Ramos (cell line): ENCODE results near the gene EMP1.

ENCODE experiments used
- in situ Hi-C: fragments of 300-500 bp; cut with MboI; formaldehyde crosslinking; loops from one replicate; pipeline ENCODE4 v1.14.3; 2022; ENCODE audit warnings: low sequenced_read_pairs; ENCODE audit not compliant: unreplicated experiment

EMP1 gene

DNA sequence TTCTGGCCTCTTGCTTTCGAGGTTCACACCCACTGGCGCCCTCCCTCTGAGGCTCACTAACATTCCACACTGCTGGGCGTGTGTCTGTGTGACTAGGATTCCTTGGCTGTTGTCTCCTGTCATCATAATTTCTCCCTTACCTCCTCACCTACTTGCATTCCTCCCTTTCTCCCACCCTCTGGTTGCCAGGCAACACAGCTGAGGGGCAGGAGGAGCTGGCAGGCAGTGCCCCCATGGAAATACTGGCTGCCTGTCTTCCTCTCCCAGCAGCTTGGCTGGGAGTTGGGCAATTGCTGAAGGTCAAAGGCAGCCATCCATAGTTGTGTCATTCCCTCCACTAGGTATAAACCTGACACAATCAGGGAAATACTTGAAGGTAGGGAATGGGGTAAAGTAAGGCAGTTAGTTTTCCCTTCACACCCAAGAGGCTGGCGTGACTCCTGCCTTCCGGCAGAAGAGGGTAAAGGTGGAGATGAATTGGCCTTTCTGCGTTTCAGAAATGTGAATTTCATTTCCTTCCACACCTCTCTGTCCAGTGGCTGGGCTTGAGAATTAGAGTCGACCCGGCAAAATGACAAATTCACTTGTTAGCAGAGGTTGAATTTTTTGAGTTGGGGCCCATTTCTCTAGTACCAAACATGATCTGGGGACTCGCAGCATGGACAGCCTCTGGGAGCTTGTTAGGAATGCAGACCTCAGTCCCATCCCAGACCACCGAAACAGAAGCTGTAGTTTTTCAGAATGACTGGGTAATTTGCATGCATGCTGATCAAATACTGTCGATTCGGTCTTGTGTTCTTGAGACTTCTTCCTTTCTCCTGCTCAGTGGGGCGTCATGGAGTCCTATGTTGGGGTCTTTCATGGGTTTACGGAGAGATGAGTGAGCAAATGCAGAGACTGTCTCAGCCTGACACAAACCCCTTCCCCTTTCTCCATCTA lies 24.3 kb upstream of the EMP1 start:
- in situ Hi-C loops: no loop called here

DNA sequence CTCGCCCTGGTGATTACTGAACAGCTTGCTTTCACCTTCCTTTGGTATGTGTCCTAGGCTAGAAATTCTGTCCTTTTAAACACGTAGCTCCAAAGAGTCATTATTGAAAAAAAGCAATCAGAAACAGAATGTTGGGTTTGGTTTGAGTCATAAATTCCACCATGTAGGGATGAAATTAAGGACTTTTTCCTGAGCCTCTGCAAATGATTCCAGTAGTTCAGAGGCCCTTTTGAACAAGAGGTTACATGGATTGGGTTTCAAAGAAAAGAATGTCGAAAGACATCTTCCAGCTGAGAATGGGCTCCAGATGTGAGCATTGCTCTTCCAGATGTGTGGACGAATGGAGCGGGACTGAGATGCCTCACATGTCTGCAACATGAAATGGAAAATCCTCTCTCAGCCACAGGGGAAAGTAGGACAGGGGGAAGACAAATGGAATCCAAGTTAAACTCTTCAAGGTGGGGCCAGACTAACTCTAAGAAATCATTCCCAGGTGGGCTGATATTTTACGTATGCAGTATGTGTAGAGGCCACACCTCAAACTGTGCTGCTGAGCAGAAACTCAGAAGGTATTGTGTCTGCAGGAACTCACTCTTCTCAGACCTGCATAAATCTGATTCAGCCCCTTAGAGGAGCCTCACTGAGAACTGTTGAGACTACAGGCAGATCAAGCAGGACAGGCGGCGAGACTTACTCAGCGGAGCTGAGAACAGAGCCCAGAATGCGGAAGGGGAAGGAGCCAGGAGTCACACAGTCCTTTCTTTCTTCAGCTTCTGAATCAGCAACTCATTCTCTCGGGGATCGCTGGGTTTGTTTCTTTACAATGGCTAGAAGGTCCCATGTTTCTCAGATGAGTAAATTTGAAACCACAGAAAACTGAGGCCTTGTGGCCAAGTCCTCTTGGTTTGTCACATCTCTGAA lies 23.3 kb upstream of the EMP1 start:
- in situ Hi-C loops: no loop called here

DNA sequence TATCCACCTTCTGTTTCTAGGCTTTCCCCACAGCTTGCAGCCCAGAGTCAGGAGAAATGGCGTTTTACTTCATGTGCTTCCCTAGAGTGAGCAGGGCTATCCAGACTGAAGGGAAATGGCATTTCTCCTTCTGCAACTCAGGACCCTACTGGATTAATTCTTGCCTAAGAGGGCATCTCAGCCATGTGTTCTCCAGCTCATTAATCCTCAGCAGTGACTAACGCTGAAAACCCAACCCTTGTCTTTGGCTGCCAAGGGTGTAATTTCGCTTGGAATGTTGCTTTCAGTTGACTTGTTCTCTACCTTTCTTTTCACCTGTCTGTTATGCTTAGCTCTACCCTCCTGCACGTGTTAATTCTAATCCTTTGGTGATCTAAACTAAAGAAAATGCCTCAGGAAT lies 21.0 kb upstream of the EMP1 start:
- in situ Hi-C loops: no loop called here

DNA sequence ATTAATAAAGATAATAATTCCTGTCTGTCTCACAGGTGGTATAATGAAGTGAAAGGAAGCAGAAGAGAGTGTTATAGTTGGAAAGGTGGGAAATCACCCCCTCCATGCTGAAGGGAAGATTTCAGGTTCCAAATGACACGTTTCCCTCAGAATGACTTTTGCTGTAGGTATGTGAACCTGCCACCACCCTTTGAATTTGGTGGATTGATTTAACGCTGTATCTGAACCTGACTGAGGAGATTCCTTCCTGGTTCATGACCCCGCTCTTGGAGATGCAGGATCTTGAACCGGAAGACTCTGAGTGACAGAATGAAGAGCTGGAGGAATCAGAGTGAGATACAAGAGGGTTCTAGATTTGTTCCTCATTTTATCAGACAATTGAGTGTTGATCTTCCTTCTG lies 20.3 kb upstream of the EMP1 start:
- in situ Hi-C loops: no loop called here

DNA sequence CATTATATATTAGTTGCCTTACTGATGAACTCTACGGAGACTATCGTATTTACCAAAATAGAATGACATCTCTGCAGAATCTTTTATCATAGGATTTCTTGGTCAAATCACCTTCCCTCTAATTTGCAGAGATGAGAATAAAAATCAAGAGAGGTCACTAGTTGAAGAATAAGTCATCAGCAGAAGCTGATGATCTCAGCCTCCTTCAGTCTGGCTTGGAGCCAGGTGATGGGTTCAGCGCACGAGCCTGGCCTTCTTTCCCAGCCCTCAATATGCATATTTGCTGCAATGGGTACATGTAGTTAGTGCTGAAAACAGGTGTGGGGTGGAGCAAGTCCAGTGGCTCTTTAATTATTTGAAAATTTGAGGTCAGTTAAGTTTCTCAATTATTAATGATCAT lies 19.2 kb upstream of the EMP1 start:
- in situ Hi-C loops: no loop called here

DNA sequence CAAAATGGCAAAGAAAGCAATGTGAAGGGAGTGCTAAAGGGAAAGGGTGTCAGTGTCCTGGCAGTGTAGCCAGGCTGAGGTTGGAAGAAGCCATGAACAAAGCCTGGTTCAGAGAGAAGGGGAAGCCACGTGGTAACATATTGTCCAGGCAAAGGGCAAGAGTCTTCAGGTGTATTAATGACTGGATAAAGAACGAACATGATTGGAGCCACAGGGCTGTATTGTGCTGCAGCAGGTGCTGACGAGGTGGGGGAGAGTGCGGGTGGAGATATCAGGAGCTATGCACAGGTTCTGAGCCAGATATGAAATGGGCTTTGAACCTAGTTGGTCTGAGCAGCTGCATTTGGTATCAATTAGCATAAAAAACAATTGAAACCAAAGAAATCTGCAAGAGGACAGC lies 18.6 kb upstream of the EMP1 start:
- in situ Hi-C loops: no loop called here

DNA sequence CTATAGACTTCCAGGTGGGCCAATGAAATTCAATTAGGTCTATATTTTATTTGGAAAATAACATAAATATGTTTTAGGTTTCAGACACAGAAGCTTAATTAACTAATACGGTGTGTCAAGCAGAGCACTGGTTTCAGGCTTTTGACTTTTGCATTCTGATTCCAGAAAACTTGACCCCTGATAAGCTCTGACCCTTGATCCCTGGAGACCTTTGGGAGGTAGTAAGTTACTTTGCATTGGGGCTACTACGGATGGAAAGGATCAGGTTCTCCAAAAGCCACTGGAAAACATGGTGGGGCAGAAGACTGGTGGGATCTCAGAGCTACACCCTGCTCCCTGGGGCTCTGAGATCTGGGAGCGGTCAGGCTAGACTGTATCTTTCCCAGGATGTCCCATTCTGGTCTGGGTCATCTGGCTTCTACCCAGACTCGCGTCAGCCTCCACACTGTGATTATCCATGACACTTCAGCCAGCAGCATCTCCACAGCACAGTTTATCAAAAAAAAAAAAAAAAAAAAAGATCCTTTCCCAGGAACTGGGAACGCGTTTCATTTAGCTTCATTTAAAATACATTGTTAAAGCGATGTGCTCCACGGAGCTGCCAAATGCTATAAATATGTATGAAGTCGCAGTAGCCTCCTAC lies 17.8 kb upstream of the EMP1 start:
- in situ Hi-C loops: no loop called here

DNA sequence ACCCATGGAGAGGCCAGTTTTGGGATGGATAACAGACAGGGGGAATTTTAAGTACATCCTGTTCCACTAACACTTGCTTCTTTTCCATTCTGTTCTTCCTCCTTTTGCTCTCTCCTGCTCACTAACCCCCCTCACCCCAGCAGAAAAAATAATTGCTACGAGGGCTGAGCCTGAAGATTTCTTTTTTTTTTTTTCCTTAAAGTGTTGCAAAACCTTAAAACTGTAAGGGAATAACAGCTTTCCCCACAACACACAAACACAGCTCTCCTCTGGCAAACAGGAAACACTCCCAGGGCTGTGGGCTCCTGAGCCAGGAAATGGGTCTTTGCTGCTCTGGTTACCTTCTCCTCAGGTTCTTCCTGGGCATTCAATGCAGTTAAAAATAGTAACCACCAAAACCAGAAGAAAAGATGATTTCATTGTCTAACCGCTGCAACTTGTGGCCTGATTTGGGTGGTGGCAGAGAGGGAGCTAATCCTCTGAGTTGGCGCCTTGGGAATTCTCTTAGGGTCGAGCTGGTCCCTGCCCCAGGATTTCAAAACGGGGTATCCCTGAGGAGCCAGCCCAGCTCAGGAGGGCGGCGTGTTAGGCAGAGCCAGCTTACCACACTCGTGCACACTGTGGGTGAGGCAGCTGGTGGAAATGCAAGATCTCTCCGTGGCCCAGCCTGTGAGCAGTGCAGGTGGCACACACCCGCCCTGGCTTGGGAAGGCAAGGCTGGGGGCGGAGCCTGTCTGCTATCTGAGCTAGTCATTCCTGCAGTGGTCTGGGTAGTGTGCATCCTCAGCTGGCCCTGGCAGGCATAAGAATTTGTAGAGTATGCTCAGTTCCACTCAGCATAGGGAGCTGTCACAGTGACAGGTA lies 17.1 kb upstream of the EMP1 start:
- in situ Hi-C loops: no loop called here

DNA sequence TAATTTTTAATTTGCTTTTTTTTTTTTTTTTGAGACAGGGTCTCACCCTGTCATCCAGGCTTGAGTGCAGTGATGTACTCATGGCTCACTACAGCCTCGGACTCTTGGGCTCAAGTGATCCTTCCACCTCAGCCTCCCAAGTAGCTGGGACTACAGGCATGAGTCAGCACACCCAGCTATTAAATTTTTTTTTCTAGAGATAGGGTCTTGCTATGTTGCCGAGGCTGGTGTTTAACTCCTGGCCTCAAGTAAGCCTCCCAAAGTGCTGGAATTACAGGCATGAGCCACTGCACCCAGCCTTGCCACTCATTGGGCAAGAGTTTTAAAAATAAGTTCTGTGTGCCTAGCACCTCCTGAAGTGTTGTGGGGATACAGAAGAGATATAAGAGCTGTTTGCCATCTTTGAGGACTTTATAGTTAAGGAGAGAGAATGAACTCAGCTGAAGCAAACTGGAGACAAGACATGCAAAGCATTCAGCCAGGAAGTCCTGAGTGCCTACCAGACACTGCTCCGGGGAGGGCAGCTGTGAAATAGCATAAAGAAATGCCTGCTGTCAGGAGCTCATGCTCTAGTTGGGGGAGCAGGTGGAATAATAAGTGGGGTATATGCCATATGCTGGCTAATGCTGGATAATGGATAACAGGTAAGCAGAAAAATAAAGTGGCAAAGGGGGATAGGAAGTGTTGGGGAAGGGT lies 15.0 kb upstream of the EMP1 start:
- in situ Hi-C loops: no loop called here

DNA sequence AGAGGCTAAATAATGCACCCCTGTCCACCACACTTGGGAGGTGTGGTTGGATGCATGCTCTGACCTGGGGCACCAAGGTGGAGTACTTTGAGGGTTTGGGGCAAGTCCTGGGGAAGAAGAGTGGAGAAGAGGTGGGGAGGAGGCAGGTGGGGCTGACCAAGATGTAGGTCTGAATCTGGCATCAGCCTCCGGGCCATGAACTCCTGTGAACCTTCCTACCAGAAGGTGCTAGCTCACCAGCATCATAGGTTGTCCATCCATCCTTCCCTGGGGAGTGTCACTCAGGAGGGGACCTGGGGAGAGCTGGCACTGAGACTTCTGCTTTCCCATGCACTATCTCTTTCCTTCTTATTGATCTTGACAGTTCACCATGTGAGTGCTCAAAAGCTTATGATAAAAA lies 13.6 kb upstream of the EMP1 start:
- in situ Hi-C loops: no loop called here

DNA sequence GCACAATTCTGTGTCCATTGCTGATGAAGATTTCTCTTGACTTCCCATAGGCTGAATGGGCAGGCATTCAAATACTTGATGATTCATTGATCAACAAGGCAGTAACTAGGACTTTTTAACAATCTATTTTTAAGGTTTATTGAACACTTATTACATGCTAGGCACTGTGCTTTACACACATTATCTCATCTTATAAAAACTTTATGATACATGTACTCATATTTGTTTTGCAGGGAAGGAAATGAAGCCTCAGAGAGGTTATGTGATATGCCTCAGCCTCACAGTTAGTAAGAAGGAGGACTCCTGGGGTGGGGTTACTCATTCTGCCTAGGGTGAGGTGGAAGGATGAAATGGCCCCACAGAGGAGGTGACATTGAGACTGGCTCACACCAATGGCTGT lies 12.9 kb upstream of the EMP1 start:
- in situ Hi-C loops: no loop called here

DNA sequence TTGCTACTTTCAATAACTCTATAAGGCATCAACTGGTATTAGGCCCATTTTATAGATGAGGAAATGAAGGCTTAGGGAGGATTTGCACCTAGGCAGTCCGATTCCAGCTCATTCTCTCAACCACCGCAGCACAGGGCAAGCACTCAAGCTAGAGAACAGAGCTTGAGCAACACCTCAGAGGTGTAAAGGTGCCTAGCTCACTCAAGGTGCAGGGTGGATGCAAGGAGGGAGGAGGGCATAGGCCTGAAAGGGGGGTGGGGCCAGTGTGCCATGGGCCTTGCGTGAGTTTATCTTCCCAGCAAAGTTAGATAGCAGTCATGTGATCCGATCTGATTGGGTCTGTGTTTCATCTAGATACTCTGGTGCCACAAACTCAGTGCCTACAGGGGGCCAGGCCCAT lies 10.2 kb upstream of the EMP1 start:
- in situ Hi-C loops: no loop called here

DNA sequence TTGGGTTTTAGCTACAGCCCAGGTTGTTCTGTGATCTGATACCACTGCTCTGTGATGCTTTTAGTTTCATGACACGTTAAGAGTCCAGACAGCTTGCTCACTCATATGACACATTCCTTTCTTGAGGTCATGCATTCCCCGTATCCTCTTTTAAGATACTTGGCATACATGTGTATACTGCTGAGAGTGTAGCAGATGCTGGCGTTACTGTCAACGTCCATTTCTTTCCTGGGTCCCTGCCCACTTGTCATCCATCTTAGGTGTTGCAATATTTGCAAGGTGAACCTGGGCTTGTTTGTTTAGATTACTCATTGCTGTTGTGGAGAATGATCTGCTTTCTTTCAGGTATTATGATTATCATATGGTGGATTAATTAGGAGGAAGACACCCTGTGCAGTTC lies 9.1 kb upstream of the EMP1 start:
- in situ Hi-C loops: no loop called here

DNA sequence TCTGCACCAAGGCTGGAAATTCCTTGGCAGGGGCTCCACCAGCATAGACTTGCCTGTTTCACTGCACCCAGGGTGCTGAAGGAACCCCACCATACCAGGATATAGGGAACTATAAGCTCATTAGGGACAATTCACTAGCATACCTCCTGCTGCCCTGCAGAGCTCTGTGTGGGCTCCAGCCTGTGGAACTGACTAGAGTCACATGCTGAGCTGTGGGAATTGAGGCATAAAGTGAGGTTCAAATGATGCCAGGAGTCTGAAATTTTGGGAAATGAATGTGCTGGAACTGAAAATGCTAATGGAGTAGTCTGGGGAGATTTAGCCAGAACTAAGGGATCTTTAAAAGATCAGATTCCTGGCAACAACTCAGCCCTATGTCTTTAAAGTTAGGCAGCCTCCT lies 7.3 kb upstream of the EMP1 start:
- in situ Hi-C loops: no loop called here

DNA sequence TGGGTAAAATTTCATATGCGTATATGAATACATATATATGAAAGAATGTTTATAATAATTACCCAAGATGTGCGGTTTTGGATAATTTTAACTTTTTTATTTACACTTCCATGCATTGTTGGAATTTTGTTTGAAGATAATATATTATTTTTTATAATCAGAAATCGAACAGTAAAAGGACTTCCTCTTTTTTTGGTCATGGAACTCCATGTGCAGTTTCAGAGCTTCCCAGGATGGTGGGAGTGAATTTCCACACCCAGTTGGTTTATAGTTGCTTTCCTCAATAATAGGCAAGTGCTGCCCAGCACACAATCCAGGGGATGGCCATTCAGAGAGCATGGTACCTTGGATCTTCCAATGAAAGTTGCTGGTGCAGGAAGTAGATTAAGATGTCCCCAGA lies 6.3 kb upstream of the EMP1 start:
- in situ Hi-C loops: no loop called here

DNA sequence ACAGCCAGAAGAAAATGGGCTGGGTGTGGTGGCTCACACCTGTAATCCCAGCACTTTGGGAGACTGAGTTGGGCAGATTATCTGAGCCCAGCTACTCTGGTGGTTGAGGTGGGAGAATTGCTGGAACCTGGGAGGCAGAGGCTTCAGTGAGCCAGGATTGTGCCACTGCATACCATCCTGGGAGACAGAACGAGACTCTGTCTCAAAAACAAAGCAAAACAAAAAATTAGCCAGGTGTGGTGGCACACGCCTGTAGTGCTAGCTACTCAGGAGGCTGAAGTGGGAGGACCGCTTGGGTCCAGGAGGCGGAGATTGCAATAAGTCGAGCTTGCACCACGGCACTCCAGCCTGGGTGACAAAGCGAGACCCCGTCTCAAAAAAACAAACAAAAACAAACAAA lies 3.8 kb upstream of the EMP1 start:
- in situ Hi-C loops: no loop called here

DNA sequence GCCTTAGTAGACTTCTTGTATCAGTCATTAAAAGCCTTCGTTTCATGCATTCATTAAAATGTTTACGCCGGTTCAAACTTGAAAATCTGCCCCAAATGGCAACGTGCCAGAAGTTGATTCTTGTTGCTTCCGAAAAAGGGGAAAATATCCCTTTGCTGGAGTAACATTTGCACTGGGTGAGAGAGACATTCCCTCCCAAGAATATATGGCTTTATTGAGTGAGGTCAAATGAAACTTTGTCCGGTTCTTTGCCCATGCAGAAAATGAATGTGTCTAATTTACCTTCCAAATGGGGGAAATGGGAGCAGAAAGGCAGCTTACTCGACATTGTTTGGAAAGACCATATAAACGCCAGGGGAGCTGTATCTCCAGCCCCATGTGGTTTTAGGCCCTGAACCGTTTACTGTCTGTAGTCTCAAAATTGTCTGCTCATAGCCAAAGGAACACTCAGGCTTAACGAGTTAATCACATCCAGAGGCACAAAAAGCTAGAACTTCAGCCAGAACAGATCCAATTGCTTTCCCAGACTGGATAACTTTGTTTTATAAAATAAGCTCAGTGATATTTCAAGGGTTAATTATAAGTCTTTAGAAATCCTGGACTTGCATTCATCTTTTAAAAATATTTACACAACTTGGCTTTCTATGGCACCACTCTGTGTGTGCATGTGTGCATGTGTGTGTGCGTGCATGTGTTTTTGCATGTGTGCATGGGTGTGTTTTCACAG lies 2.9 kb upstream of the EMP1 start:
- in situ Hi-C loops: no loop called here

DNA sequence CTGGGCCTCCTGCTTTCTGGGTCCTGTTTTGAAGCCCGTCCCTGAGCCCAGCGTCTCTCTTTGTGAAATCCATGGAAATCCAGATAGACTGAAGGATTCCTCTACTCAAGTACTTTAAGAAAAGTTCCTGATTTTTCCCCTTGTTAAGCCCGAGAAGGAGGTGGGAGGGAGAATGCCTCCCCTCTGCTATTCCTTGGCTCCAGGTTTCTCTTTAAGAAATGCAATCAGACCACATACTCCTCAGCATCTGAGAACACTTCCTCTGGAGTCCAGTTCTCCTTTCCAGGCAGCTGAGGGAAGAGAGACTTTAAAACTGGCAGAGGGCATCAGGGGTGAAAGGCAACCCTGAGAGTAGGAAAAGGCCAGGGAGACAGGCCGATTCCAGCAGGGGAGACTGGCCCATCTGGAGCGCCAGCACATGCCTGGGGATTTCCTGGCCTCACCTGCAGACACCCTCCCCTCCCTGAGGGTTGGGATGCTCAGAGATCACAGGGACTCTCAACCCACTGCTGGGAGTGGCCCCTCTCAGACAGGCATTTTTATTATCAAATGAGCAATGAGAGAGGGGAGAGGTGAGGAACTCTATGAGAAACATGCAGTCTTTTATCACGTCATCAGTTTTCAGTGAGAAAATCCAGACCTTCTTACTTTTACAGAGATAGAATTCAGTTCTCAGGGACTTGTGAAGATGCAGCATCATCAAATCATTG lies 2.0 kb upstream of the EMP1 start:
- in situ Hi-C loops: no loop called here
